HepG2 (cell line): ENCODE measurements around the gene MAT2A. TPM values are rescaled to one million over a fixed set of nuclear protein-coding genes. Genes with fewer than 3 reads are reported as not detected.

Experiments used
- ATF7 ChIP-seq, 2 experiments: fragments of 450-650 bp in 1 of 2; sonication (generic) in 1 of 2; formaldehyde crosslinking in 1 of 2; IDR thresholded peaks; 2 replicates each; pipeline versions ENCODE4 v1.4.0 to v1.6.1; 2016 to 2020; ENCODE audit warnings: antibody characterized with exemption in 1 of 2, mild to moderate bottlenecking in 1 of 2, missing genetic modification reagents in 1 of 2
- E2F2 ChIP-seq: sonication (generic); formaldehyde crosslinking; IDR thresholded peaks from 2 replicates; pipeline ENCODE4 v1.4.0; 2020; ENCODE audit warnings: missing genetic modification reagents, borderline replicate concordance
- GMEB2 ChIP-seq: IDR thresholded peaks from 2 replicates; pipeline ENCODE4 v1.6.1; 2016; ENCODE audit warnings: missing biosample characterization, missing genetic modification reagents, low read depth
- KAT8 ChIP-seq: IDR thresholded peaks from 2 replicates; pipeline ENCODE4 v1.6.1; 2016; ENCODE audit warnings: missing genetic modification reagents, missing compliant biosample characterization
- MAZ ChIP-seq, 2 experiments: sonication (generic) in 1 of 2; formaldehyde crosslinking in 1 of 2; IDR thresholded peaks; 2 replicates each; pipeline versions ENCODE4 v1.5.0 to v1.6.1; 2012 to 2020; ENCODE audit warnings: low read depth in 2 of 2, mild to moderate bottlenecking in 2 of 2, borderline replicate concordance in 1 of 2, improper control_type of control experiment in 1 of 2, low read length in 1 of 2, missing genetic modification reagents in 1 of 2, moderate library complexity in 1 of 2
- MBD4 ChIP-seq: IDR thresholded peaks from 2 replicates; pipeline ENCODE4 v1.6.1; 2012; ENCODE audit warnings: low read length, inconsistent platforms, borderline replicate concordance
- MYC ChIP-seq: sonication (generic); formaldehyde crosslinking; IDR thresholded peaks from 2 replicates; pipeline ENCODE4 v1.9.0; 2021; ENCODE audit warnings: missing genetic modification reagents, borderline replicate concordance
- PTBP1 ChIP-seq: fragments of 200-400 bp; formaldehyde crosslinking; IDR thresholded peaks from 2 replicates; pipeline ENCODE4 v1.6.1; 2018; ENCODE audit warnings: low read length, low read depth; ENCODE audit not compliant: poor library complexity, severe bottlenecking
- RFX3 ChIP-seq: IDR thresholded peaks from 2 replicates; pipeline ENCODE4 v1.6.1; 2016; ENCODE audit warnings: missing biosample characterization, missing genetic modification reagents
- SNRNP70 ChIP-seq: fragments of 200-400 bp; formaldehyde crosslinking; IDR thresholded peaks from 2 replicates; pipeline ENCODE4 v1.6.1; 2017; ENCODE audit warnings: mild to moderate bottlenecking, low read depth, low read length, moderate library complexity
- SOX6 ChIP-seq, 2 experiments: fragments of 450-650 bp in 1 of 2; sonication (generic) in 1 of 2; formaldehyde crosslinking in 1 of 2; IDR thresholded peaks; 2 replicates each; pipeline versions ENCODE4 v1.4.0 to v1.6.1; 2017 to 2020; ENCODE audit warnings: antibody characterized with exemption in 1 of 2, mild to moderate bottlenecking in 1 of 2, missing genetic modification reagents in 1 of 2
- TEAD2 ChIP-seq: sonication (generic); formaldehyde crosslinking; IDR thresholded peaks from 2 replicates; pipeline ENCODE4 v1.9.0; 2021; ENCODE audit warnings: missing genetic modification reagents
- YEATS2 ChIP-seq: sonication (generic); formaldehyde crosslinking; IDR thresholded peaks from 2 replicates; pipeline ENCODE4 v1.4.0; 2020; ENCODE audit warnings: missing genetic modification reagents, borderline replicate concordance
- ZBTB20 ChIP-seq: sonication (generic); formaldehyde crosslinking; IDR thresholded peaks from 2 replicates; pipeline ENCODE4 v1.8.1; 2023; ENCODE audit warnings: missing genetic modification reagents, low read depth, mild to moderate bottlenecking, borderline replicate concordance
- ZNF3 ChIP-seq: IDR thresholded peaks from 2 replicates; pipeline ENCODE4 v1.7.0; 2017; ENCODE audit warnings: inconsistent platforms
- ZNF317 ChIP-seq: sonication (generic); formaldehyde crosslinking; IDR thresholded peaks from 2 replicates; pipeline ENCODE4 v1.5.0; 2020; ENCODE audit warnings: mild to moderate bottlenecking, missing genetic modification reagents
- ZNF484 ChIP-seq: sonication (generic); formaldehyde crosslinking; IDR thresholded peaks from 2 replicates; pipeline ENCODE4 v1.5.1; 2020; ENCODE audit warnings: mild to moderate bottlenecking, low read depth, missing genetic modification reagents, borderline replicate concordance
- ZNF543 ChIP-seq: sonication (generic); formaldehyde crosslinking; IDR thresholded peaks from 2 replicates; pipeline ENCODE4 v1.4.0; 2020; ENCODE audit warnings: mild to moderate bottlenecking, missing genetic modification reagents
- ZNF724P ChIP-seq: sonication (generic); formaldehyde crosslinking; IDR thresholded peaks from 2 replicates; pipeline ENCODE4 v1.8.0; 2022; ENCODE audit warnings: missing genetic modification reagents, borderline replicate concordance
- ZNF788 ChIP-seq: sonication (generic); formaldehyde crosslinking; IDR thresholded peaks from 2 replicates; pipeline ENCODE4 v1.5.0; 2020; ENCODE audit warnings: mild to moderate bottlenecking, missing genetic modification reagents, borderline replicate concordance
- ZNF883 ChIP-seq: sonication (generic); formaldehyde crosslinking; IDR thresholded peaks from 2 replicates; pipeline ENCODE4 v1.5.1; 2020; ENCODE audit warnings: mild to moderate bottlenecking, missing genetic modification reagents; ENCODE audit errors: not compliant biosample characterization
- ZSCAN20 ChIP-seq: sonication (generic); formaldehyde crosslinking; IDR thresholded peaks from 2 replicates; pipeline ENCODE4 v1.4.0; 2020; ENCODE audit warnings: missing genetic modification reagents, mild to moderate bottlenecking, borderline replicate concordance
- ZSCAN29 ChIP-seq: sonication (generic); formaldehyde crosslinking; conservative IDR thresholded peaks from 2 replicates; pipeline ENCODE4 v1.4.0; 2020; ENCODE audit warnings: mild to moderate bottlenecking, missing genetic modification reagents
- polyA plus RNA-seq, 8 experiments: library from polyadenylated mRNA; depleted of rRNA in 3 of 8; stranded (reverse) in 7 of 8; unstranded in 1 of 8; fragments of >200 nt; fragmentation: Illumina TruSeq in 4 of 8; extraction: Trizol in 4 of 8; gene quantifications; 2 replicates each; pipeline versions ENCODE4 v1.2.1 to v1.2.3, GENCODE V29; 2011 to 2016; ENCODE audit warnings: low read depth in 4 of 8, missing spikeins in 1 of 8, mixed read lengths in 1 of 8; ENCODE audit not compliant: insufficient read depth in 1 of 8
- total RNA-seq, 5 experiments: library from RNA; depleted of rRNA; stranded (reverse); fragments of >200 nt; fragmentation: Illumina TruSeq; extraction: Trizol; gene quantifications; 2 replicates each; pipeline ENCODE4 v1.2.3, GENCODE V29; 2016; ENCODE audit warnings: low read depth in 1 of 5
- TF ChIP-seq, protein P1 (sequence below): IDR thresholded peaks from 2 replicates; pipeline ENCODE4 v1.6.1; 2012; ENCODE audit warnings: inconsistent platforms
- TF ChIP-seq, protein P2 (sequence below): sonication (generic); formaldehyde crosslinking; IDR thresholded peaks from 2 replicates; pipeline ENCODE4 v1.8.1; 2023; ENCODE audit warnings: missing genetic modification reagents, mild to moderate bottlenecking, borderline replicate concordance

Gene MAT2A
- total and polyA plus RNA-seq, 2 of the 13 experiments (the other 11 are each of a cell fraction or from before 2014, with no cell fraction given), result 155 to 331 TPM

- TF ChIP-seq ZNF788 (CRISPR knock-in tag) (no peak), SNRNP70 (no peak), ATF7 (IDR thresholded peaks at IDR 0.05) (peak; percentile 53; the same call in 1 of the 2 replicates), ATF7 (CRISPR knock-in tag; IDR thresholded peaks at IDR 0.05) (no peak), GMEB2 (CRISPR knock-in tag) (no peak), ZSCAN29 (CRISPR knock-in tag) (peak; percentile 93), SOX6 (IDR thresholded peaks at IDR 0.05) (no peak), SOX6 (CRISPR knock-in tag; IDR thresholded peaks at IDR 0.05) (peak; percentile 76), MAZ (IDR thresholded peaks at IDR 0.05; ENCODE audit: borderline replicate concordance, low read depth, low read length) (peak; percentile 46; the same call in 1 of the 2 replicates), MAZ (CRISPR knock-in tag; IDR thresholded peaks at IDR 0.05; ENCODE audit: low read depth) (no peak), ZNF3 (CRISPR knock-in tag) (peak; percentile 58), ZNF484 (CRISPR knock-in tag) (no peak), TEAD2 (CRISPR knock-in tag) (no peak), RFX3 (CRISPR knock-in tag) (peak; percentile 40), PTBP1 (no peak), YEATS2 (CRISPR knock-in tag) (peak; percentile 12; the same call in 1 of the 2 replicates), ZSCAN20 (CRISPR knock-in tag) (no peak; the same call in 1 of the 2 replicates), ZBTB20 (CRISPR knock-in tag) (no peak), ZNF543 (CRISPR knock-in tag) (peak; percentile 64), ZNF317 (CRISPR knock-in tag) (no peak; the same call in 1 of the 2 replicates), ZNF883 (CRISPR knock-in tag) (no peak), MBD4 (no peak; the same call in 1 of the 2 replicates), ZNF724P (CRISPR knock-in tag) (0 out of 2 replicates have a peak, but pooled peaks have one; percentile 2), MYC (CRISPR knock-in tag) (no peak), KAT8 (CRISPR knock-in tag) (peak; percentile 30), E2F2 (no peak)
- TF ChIP-seq, protein P1, sequence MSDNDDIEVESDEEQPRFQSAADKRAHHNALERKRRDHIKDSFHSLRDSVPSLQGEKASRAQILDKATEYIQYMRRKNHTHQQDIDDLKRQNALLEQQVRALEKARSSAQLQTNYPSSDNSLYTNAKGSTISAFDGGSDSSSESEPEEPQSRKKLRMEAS, result no peak; the same call in none of the 2 replicates
- TF ChIP-seq, protein P2, sequence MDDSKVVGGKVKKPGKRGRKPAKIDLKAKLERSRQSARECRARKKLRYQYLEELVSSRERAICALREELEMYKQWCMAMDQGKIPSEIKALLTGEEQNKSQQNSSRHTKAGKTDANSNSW (CRISPR knock-in tag), result no peak
Observed at GRCh38 chr2:85584857-85585780, 46.2 kb downstream of the MAT2A start (continued).
